ENCODE results near the gene EFEMP2. TPM values are rescaled to one million over a fixed set of nuclear protein-coding genes. Genes with fewer than 3 reads are reported as not detected.
A peak's percentile ranks its signal among the peaks of the same experiment; 100 is the strongest.

Gene EFEMP2
- total and polyA plus RNA-seq, 2 donors (not counting 1 experiment from before 2014, with no cell fraction given) = 9.5 to 14.7 TPM

DNA sequence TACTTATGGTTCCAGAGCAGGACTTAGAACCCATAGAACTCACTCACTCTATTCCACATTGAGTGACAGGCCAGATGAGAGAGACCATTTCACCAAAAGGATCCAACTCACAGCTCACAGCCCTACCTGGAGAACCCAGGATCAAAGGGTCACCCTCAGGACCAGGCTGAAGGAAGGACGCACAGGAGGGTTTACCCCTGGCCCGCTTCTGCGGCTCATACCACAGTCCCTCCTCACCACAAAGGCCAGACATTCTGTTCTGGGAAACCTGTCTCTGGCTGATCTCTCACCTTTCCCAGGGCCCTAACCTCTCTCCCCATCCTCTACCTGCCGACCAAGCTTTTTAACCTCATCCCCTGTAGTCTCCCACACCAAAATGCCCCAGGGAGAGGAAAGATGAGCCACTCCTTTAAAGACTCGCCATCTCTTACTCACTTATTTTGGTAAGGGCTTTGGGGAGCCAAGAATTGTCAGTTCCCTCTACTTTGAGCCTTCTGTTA is 22.9 kb upstream of the EFEMP2 start:
- Histone ChIP-seq H3K79me2 (ENCODE audit: control insufficient read depth, insufficient read depth, low read length) (peaks cover 19% of the 10 kb centered on the region), H3K27me3 (replicated peaks in 1 of 4; ENCODE audit: control extremely low read depth in 1 of 4, control insufficient read depth in 3 of 4, insufficient read depth in 4 of 4, low read length in 3 of 4) (peaks cover 0 to 16% (median 7%) of the 10 kb centered on the region in 4 experiments), H3K4me3 (ENCODE audit: control extremely low read depth in 1 of 5, extremely low read depth in 1 of 5, insufficient read depth in 1 of 5, low read depth in 2 of 5, low read length in 4 of 5) (no peak overlapping the region), H3K9ac (ENCODE audit: low read length) (no peak overlapping the region), H3K4me1 (ENCODE audit: control insufficient read depth in 2 of 2, insufficient read depth in 2 of 2, low read length in 2 of 2) (peaks cover 45 to 49% of the 10 kb centered on the region in 2 donors), H3K27ac (ENCODE audit: low read length in 2 of 2) (no peak overlapping the region), H3K36me3 (replicated peaks in 1 of 2; ENCODE audit: control extremely low read depth in 1 of 2, control insufficient read depth in 1 of 2, extremely low read depth in 1 of 2, insufficient read depth in 2 of 2, low read length in 1 of 2) (no peaks in the 10 kb centered on the region), H4K20me1 (ENCODE audit: control insufficient read depth, insufficient read depth, low read length, poor library complexity, severe bottlenecking) (peaks cover 21% of the 10 kb centered on the region), H3K4me2 (replicated peaks; ENCODE audit: low read depth, low read length, poor library complexity, severe bottlenecking) (no peak overlapping the region), H2AFZ (ENCODE audit: insufficient read depth, low read depth, low read length, poor library complexity, severe bottlenecking) (no peak overlapping the region), H3K9me3 (ENCODE audit: control extremely low read depth in 1 of 3, control insufficient read depth in 2 of 3, insufficient read depth in 1 of 3, low read length in 2 of 3) (peaks cover 0 to 10% (median 0%) of the 10 kb centered on the region in 3 donors)
- Mint-ChIP-seq H3K27me3 (peaks cover 5% of the 10 kb centered on the region), H3K9me3 (ENCODE audit: insufficient read depth) (no peaks in the 10 kb centered on the region), H3K4me1 (peaks cover 33% of the 10 kb centered on the region), H3K4me3 (peak overlapping the region; percentile 21), H3K27ac (peak overlapping the region; percentile 28)
- ChIA-PET POLR2A (interaction anchor here (0.7 to 1.0 kb wide), 2 partner anchors 23 to 373 kb away, joined by 3 to 5 read pairs; no protein-coding TSS in a partner anchor), CTCF (interaction anchor here (1.6 to 15.5 kb wide), 3 partner anchors 11 to 112 kb away, joined by 3 to 244 read pairs (median 44); partner anchors contain the start of genes CFL1 and MUS81)
- 100% methylated on average over 3 of the region's 5 CpGs for WGBS (ENCODE audit: insufficient coverage)
- TF ChIP-seq, protein P1, sequence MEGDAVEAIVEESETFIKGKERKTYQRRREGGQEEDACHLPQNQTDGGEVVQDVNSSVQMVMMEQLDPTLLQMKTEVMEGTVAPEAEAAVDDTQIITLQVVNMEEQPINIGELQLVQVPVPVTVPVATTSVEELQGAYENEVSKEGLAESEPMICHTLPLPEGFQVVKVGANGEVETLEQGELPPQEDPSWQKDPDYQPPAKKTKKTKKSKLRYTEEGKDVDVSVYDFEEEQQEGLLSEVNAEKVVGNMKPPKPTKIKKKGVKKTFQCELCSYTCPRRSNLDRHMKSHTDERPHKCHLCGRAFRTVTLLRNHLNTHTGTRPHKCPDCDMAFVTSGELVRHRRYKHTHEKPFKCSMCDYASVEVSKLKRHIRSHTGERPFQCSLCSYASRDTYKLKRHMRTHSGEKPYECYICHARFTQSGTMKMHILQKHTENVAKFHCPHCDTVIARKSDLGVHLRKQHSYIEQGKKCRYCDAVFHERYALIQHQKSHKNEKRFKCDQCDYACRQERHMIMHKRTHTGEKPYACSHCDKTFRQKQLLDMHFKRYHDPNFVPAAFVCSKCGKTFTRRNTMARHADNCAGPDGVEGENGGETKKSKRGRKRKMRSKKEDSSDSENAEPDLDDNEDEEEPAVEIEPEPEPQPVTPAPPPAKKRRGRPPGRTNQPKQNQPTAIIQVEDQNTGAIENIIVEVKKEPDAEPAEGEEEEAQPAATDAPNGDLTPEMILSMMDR (IDR thresholded peaks at IDR 0.05) = no peak
- TF ChIP-seq EZH2 (IDR thresholded peaks at IDR 0.05; ENCODE audit: borderline replicate concordance, insufficient read depth, low read depth, low read length, poor library complexity, severe bottlenecking) = no peak
- DNase-seq (no peak), ATAC-seq (ENCODE audit: low read depth) (no peak)
- intact Hi-C loops (cut with micrococcal nuclease) = no loop called here

DNA sequence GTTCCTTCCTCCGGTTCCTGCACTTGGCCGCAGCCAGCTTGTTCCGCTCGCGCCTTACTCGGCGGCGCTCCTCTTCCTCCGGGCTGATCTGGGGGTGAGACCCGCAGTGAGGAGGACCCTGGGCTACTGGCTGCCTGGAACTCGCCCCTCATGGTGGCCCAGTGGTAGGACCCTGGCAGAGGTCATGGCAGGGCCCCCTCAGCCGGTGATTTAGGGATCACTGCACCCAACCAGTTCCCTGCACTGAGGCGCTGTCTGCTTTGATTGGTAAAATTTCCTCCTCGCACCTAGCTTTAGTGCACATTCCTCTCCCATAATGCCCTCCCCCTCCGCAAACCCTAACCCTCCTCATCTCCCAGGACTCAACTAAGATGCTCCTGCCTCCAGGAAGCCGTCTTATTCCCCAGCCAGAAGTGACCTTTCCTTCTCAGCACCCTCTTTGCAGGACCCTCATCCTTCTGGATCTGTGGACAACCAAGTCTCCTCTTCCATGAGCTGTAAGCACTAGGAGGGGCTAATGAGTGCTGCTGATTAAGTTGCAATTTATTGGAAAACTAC is 21.5 kb upstream of the EFEMP2 start:
- no peaks in the 10 kb centered on the region for H3K9me3 Mint-ChIP-seq (ENCODE audit: insufficient read depth)
- Histone ChIP-seq H3K4me2 (replicated peaks; ENCODE audit: low read depth, low read length, poor library complexity, severe bottlenecking) (peak overlapping the region; percentile 99), H3K4me1 (ENCODE audit: control insufficient read depth in 2 of 2, insufficient read depth in 2 of 2, low read length in 2 of 2) (peaks cover 47 to 51% of the 10 kb centered on the region in 2 donors), H3K36me3 (replicated peaks in 1 of 2; ENCODE audit: control extremely low read depth in 1 of 2, control insufficient read depth in 1 of 2, extremely low read depth in 1 of 2, insufficient read depth in 2 of 2, low read length in 1 of 2) (no peaks in the 10 kb centered on the region), H4K20me1 (ENCODE audit: control insufficient read depth, insufficient read depth, low read length, poor library complexity, severe bottlenecking) (peaks cover 21% of the 10 kb centered on the region), H3K4me3 (ENCODE audit: control extremely low read depth in 1 of 5, extremely low read depth in 1 of 5, insufficient read depth in 1 of 5, low read depth in 2 of 5, low read length in 4 of 5) (peak overlapping the region in 4 of 5 experiments; percentile 33 to 49 (median 44)), H3K27me3 (replicated peaks in 1 of 4; ENCODE audit: control extremely low read depth in 1 of 4, control insufficient read depth in 3 of 4, insufficient read depth in 4 of 4, low read length in 3 of 4) (peaks cover 0 to 7% (median 3%) of the 10 kb centered on the region in 4 experiments), H2AFZ (ENCODE audit: insufficient read depth, low read depth, low read length, poor library complexity, severe bottlenecking) (peak overlapping the region; percentile 82), H3K79me2 (ENCODE audit: control insufficient read depth, insufficient read depth, low read length) (peaks cover 19% of the 10 kb centered on the region), H3K9me3 (ENCODE audit: control extremely low read depth in 1 of 3, control insufficient read depth in 2 of 3, insufficient read depth in 1 of 3, low read length in 2 of 3) (peaks cover 0 to 3% (median 0%) of the 10 kb centered on the region in 3 donors), H3K27ac (ENCODE audit: low read length in 2 of 2) (peak overlapping the region; percentile 69 to 70), H3K9ac (ENCODE audit: low read length) (peak overlapping the region; percentile 54)
- ChIA-PET CTCF (interaction anchor here (0.7 to 15.5 kb wide), 5 partner anchors 10 to 374 kb away, joined by 3 to 244 read pairs (median 3); partner anchors contain the start of genes CFL1, MUS81 and RAB1B), POLR2A (interaction anchor here (0.6 to 2.4 kb wide), 3 partner anchors 24 to 1648 kb away, joined by 3 to 10 read pairs (median 6); partner anchors contain the start of genes BANF1 and C11orf68)
- ATAC-seq (ENCODE audit: low read depth) (no peak), DNase-seq (peak; percentile 63)
- WGBS (ENCODE audit: insufficient coverage) = 2% methylated on average over 15 of the region's 16 CpGs
- H3K27me3 Mint-ChIP-seq = peaks cover 4% of the 10 kb centered on the region
- intact Hi-C loops (cut with micrococcal nuclease) = no loop called here
- H3K27ac Mint-ChIP-seq = peak overlapping the region; percentile 98
- peak overlapping the region; percentile 98 for H3K4me3 Mint-ChIP-seq
- peaks cover 43% of the 10 kb centered on the region for H3K4me1 Mint-ChIP-seq
- no peak for TF ChIP-seq EZH2 (IDR thresholded peaks at IDR 0.05; ENCODE audit: borderline replicate concordance, insufficient read depth, low read depth, low read length, poor library complexity, severe bottlenecking)
- TF ChIP-seq, protein P1 (IDR thresholded peaks at IDR 0.05) = no peak

All from B cell (primary cell).